Measurements from ENCODE around the gene BCAS3.

DNA sequence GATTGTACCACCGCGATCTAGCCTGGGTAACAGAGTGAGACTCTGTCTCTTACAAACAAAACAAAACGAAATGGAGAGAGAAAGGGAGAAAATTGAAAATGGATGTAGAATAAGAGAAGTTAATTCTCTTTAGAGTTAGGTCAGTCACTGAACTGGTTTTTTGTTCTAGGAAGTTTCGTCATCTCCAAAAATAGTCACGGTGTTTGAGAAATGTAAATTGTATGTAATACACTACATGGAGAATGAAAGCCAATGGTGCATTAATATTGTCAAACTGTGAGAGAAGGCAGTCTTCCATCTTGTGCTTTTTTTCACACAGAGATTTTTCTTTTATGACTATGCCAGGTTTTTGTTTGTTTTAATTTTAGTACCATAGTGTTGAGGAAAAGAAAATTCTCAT, 145.9 kb downstream of the BCAS3 start:
- TF ChIP-seq, protein P1, sequence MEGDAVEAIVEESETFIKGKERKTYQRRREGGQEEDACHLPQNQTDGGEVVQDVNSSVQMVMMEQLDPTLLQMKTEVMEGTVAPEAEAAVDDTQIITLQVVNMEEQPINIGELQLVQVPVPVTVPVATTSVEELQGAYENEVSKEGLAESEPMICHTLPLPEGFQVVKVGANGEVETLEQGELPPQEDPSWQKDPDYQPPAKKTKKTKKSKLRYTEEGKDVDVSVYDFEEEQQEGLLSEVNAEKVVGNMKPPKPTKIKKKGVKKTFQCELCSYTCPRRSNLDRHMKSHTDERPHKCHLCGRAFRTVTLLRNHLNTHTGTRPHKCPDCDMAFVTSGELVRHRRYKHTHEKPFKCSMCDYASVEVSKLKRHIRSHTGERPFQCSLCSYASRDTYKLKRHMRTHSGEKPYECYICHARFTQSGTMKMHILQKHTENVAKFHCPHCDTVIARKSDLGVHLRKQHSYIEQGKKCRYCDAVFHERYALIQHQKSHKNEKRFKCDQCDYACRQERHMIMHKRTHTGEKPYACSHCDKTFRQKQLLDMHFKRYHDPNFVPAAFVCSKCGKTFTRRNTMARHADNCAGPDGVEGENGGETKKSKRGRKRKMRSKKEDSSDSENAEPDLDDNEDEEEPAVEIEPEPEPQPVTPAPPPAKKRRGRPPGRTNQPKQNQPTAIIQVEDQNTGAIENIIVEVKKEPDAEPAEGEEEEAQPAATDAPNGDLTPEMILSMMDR (IDR thresholded peaks at IDR 0.05) = no peak
- TF ChIP-seq POLR2A (IDR thresholded peaks at IDR 0.05) = no peak

Data from heart left ventricle (tissue), 13 donors.